H9 (cell line): ENCODE measurements around the gene CCDC174. TPM values are rescaled to one million over a fixed set of nuclear protein-coding genes. Genes with fewer than 3 reads are reported as not detected.

Source experiments
- DNase-seq: peaks from one replicate; pipeline ENCODE4 v3.0.0-alpha.2; 2017
- H2AFZ ChIP-seq: one replicate; pipeline ENCODE4 v1.6.1; 2013; ENCODE audit warnings: mild to moderate bottlenecking, low read length, control low read depth, moderate library complexity
- H2AK5ac ChIP-seq: 2 replicates; pipeline ENCODE4 v1.6.1; 2013; ENCODE audit warnings: low read length, control low read depth, mixed read lengths; ENCODE audit not compliant: insufficient read length
- H2BK120ac ChIP-seq: one replicate; pipeline ENCODE4 v1.6.1; 2013; ENCODE audit warnings: low read depth, mild to moderate bottlenecking, low read length, control low read depth, inconsistent platforms; ENCODE audit not compliant: poor library complexity, severe bottlenecking
- H2BK12ac ChIP-seq: 2 replicates; pipeline ENCODE4 v1.6.1; 2013; ENCODE audit warnings: low read length, control low read depth, mixed read lengths, low read depth; ENCODE audit not compliant: insufficient read length
- H2BK15ac ChIP-seq: 2 replicates; pipeline ENCODE4 v1.6.1; 2013; ENCODE audit warnings: low read depth, low read length, control low read depth
- H2BK20ac ChIP-seq: one replicate; pipeline ENCODE4 v1.6.1; 2013; ENCODE audit warnings: low read depth, mild to moderate bottlenecking, low read length, control low read depth, inconsistent platforms; ENCODE audit not compliant: poor library complexity, severe bottlenecking
- H2BK5ac ChIP-seq: 2 replicates; pipeline ENCODE4 v1.6.1; 2013; ENCODE audit warnings: low read length, control low read depth, mixed read lengths; ENCODE audit not compliant: insufficient read length
- H3K14ac ChIP-seq: 2 replicates; pipeline ENCODE4 v1.6.1; 2013; ENCODE audit warnings: low read length, control low read depth; ENCODE audit not compliant: insufficient read depth
- H3K18ac ChIP-seq: 2 replicates; pipeline ENCODE4 v1.6.1; 2013; ENCODE audit warnings: low read depth, mild to moderate bottlenecking, mixed read lengths, low read length, control low read depth; ENCODE audit not compliant: insufficient read length
- H3K23ac ChIP-seq: 2 replicates; pipeline ENCODE4 v1.6.1; 2013; ENCODE audit warnings: low read length, control low read depth, mixed read lengths, low read depth; ENCODE audit not compliant: insufficient read length
- H3K23me2 ChIP-seq: 2 replicates; pipeline ENCODE4 v1.6.1; 2013; ENCODE audit warnings: low read depth, mild to moderate bottlenecking, mixed read lengths, low read length, control low read depth; ENCODE audit not compliant: insufficient read length, poor library complexity, severe bottlenecking
- H3K27ac ChIP-seq: 2 replicates; pipeline ENCODE4 v1.5.1; 2013; ENCODE audit warnings: low read length, control low read depth, mixed read lengths, low read depth; ENCODE audit not compliant: insufficient read length
- H3K27me3 ChIP-seq: 2 replicates; pipeline ENCODE4 v1.6.1; 2013; ENCODE audit warnings: low read length, control low read depth, inconsistent platforms; ENCODE audit not compliant: insufficient read depth
- H3K4ac ChIP-seq: 2 replicates; pipeline ENCODE4 v1.6.1; 2013; ENCODE audit warnings: low read depth, mild to moderate bottlenecking, control low read depth, inconsistent platforms, low read length, moderate library complexity
- H3K4me1 ChIP-seq: 2 replicates; pipeline ENCODE4 v1.6.1; 2013; ENCODE audit warnings: low read length, control low read depth, inconsistent platforms; ENCODE audit not compliant: insufficient read depth
- H3K4me2 ChIP-seq: 2 replicates; pipeline ENCODE4 v1.6.1; 2013; ENCODE audit warnings: low read length, control low read depth, mixed read lengths; ENCODE audit not compliant: insufficient read length, insufficient read depth
- H3K56ac ChIP-seq: 2 replicates; pipeline ENCODE4 v1.6.1; 2013; ENCODE audit warnings: low read depth, mild to moderate bottlenecking, mixed read lengths, low read length, control low read depth; ENCODE audit not compliant: insufficient read length
- H3K79me1 ChIP-seq: 2 replicates; pipeline ENCODE4 v1.6.1; 2013; ENCODE audit warnings: low read depth, mild to moderate bottlenecking, moderate library complexity, low read length, control low read depth, inconsistent platforms; ENCODE audit not compliant: insufficient read depth, poor library complexity, severe bottlenecking
- H3K79me2 ChIP-seq: 2 replicates; pipeline ENCODE4 v1.6.1; 2013; ENCODE audit warnings: low read length, control low read depth, inconsistent platforms; ENCODE audit not compliant: insufficient read depth
- H3K9ac ChIP-seq: 2 replicates; pipeline ENCODE4 v1.6.1; 2013; ENCODE audit warnings: low read length, control low read depth, mixed read lengths; ENCODE audit not compliant: insufficient read length; ENCODE audit errors: extremely low read depth
- H3K9me3 ChIP-seq: one replicate; pipeline ENCODE4 v1.6.1; 2013; ENCODE audit warnings: low read depth, low read length, inconsistent platforms; ENCODE audit not compliant: control insufficient read depth
- H3T11ph ChIP-seq: one replicate; pipeline ENCODE4 v1.6.1; 2013; ENCODE audit warnings: mild to moderate bottlenecking, low read length, control low read depth, inconsistent platforms
- H4K20me1 ChIP-seq: one replicate; pipeline ENCODE4 v1.6.1; 2013; ENCODE audit not compliant: control insufficient read depth, insufficient read length, insufficient read depth
- H4K5ac ChIP-seq: 2 replicates; pipeline ENCODE4 v1.6.1; 2013; ENCODE audit warnings: low read depth, mild to moderate bottlenecking, mixed read lengths, low read length, control low read depth; ENCODE audit not compliant: insufficient read length
- H4K8ac ChIP-seq: replicated peaks from 2 replicates; pipeline ENCODE4 v1.6.1; 2013; ENCODE audit warnings: low read length, control low read depth, mixed read lengths, low read depth; ENCODE audit not compliant: insufficient read length
- H4K91ac ChIP-seq: 2 replicates; pipeline ENCODE4 v1.6.1; 2013; ENCODE audit warnings: low read depth, mild to moderate bottlenecking, moderate library complexity, mixed read lengths, low read length, control low read depth; ENCODE audit not compliant: insufficient read length
- H3K27ac Mint-ChIP-seq, 3 experiments: 2 replicates in 2 of 3; 3 replicates in 1 of 3; pipeline ENCODE4 v1.8.0; 2020 to 2021; ENCODE audit warnings: mixed read lengths in 3 of 3, mild to moderate bottlenecking in 1 of 3, moderate library complexity in 1 of 3
- H3K27me3 Mint-ChIP-seq: 2 replicates; pipeline ENCODE4 v1.8.0; 2021; ENCODE audit warnings: low read depth, mild to moderate bottlenecking, moderate library complexity, mixed read lengths
- H3K36me3 Mint-ChIP-seq, 3 experiments: 2 replicates in 2 of 3; 3 replicates in 1 of 3; pipeline ENCODE4 v1.8.0; 2020 to 2021; ENCODE audit warnings: low read depth in 3 of 3, mixed read lengths in 3 of 3; ENCODE audit not compliant: insufficient read depth in 1 of 3
- H3K4me1 Mint-ChIP-seq, 2 experiments: 2 replicates each; pipeline ENCODE4 v1.8.0; 2020; ENCODE audit warnings: mixed read lengths in 2 of 2
- H3K4me3 Mint-ChIP-seq, 2 experiments: 2 replicates in 1 of 2; 3 replicates in 1 of 2; pipeline ENCODE4 v1.8.0; 2020 to 2021; ENCODE audit warnings: mild to moderate bottlenecking in 2 of 2, mixed read lengths in 2 of 2, moderate library complexity in 1 of 2
- H3K9me3 Mint-ChIP-seq, 2 experiments: 2 replicates in 1 of 2; 3 replicates in 1 of 2; pipeline ENCODE4 v1.8.0; 2020; ENCODE audit warnings: mild to moderate bottlenecking in 2 of 2, mixed read lengths in 2 of 2, moderate library complexity in 1 of 2
- CTCF ChIP-seq: fragments of 200-600 bp; sonication (generic); conservative IDR thresholded peaks from 3 replicates; pipeline ENCODE4 v1.8.0; 2021; ENCODE audit warnings: antibody characterized with exemption, mild to moderate bottlenecking
- WGBS: extraction: QIAGEN DNeasy Blood & Tissue Kit; methylation state at CpG from one replicate; pipeline ENCODE4 v1.1.7; 2013; ENCODE audit warnings: missing lambda C conversion rate, low lambda C conversion rate, mixed read lengths; ENCODE audit not compliant: insufficient read length; ENCODE audit errors: extremely low coverage; 5-methylcytosine and 5-hydroxymethylcytosine counted together
- total RNA-seq: library from RNA; stranded (reverse); gene quantifications from 2 replicates; pipeline ENCODE4 v1.2.1, GENCODE V29; 2021

CCDC174 gene
- total RNA-seq, 1 experiment from 2014 or later = 15.2 TPM

GRCh38 chr3:14633417-14633816 lies 18.1 kb upstream of the CCDC174 start:
- H3K4ac ChIP-seq = no peak overlapping the region
- H2BK12ac ChIP-seq = no peak overlapping the region
- no peak overlapping the region for H2BK120ac ChIP-seq
- no peak for DNase-seq
- no peak overlapping the region for H4K8ac ChIP-seq
- H4K91ac ChIP-seq = no peak overlapping the region
- no CpG with 5 or more reads among the region's 6 CpGs for WGBS
- H3K18ac ChIP-seq = no peak overlapping the region
- peaks cover 2% of the 10 kb centered on the region for H4K20me1 ChIP-seq
- H3K36me3 Mint-ChIP-seq = no peaks in the 10 kb centered on the region
- no peak for TF ChIP-seq CTCF
- H3K9ac ChIP-seq = no peak overlapping the region
- H3K23ac ChIP-seq = no peak overlapping the region
- H3K4me3 Mint-ChIP-seq = no peak overlapping the region
- H4K5ac ChIP-seq = no peak overlapping the region
- no peaks in the 10 kb centered on the region for H3K27me3 ChIP-seq
- H3K79me2 ChIP-seq = no peaks in the 10 kb centered on the region
- no peaks in the 10 kb centered on the region for H3K9me3 ChIP-seq
- H3K27me3 Mint-ChIP-seq = peaks cover 33% of the 10 kb centered on the region
- H3K27ac ChIP-seq = no peak overlapping the region
- no peak overlapping the region for H2BK20ac ChIP-seq
- H3K9me3 Mint-ChIP-seq = no peaks in the 10 kb centered on the region
- H2AK5ac ChIP-seq = no peak overlapping the region
- no peak overlapping the region for H3K56ac ChIP-seq
- H3K14ac ChIP-seq = no peak overlapping the region; the same call in 1 of the 2 replicates
- H2BK15ac ChIP-seq = no peak overlapping the region
- H3K4me1 ChIP-seq = no peaks in the 10 kb centered on the region
- no peak overlapping the region for H3T11ph ChIP-seq
- no peaks in the 10 kb centered on the region for H3K23me2 ChIP-seq
- H3K79me1 ChIP-seq = no peaks in the 10 kb centered on the region
- no peak overlapping the region for H2BK5ac ChIP-seq
- no peak overlapping the region for H3K4me2 ChIP-seq
- no peak overlapping the region for H3K27ac Mint-ChIP-seq
- H2AFZ ChIP-seq = no peak overlapping the region
- H3K4me1 Mint-ChIP-seq = peaks cover 3 to 4% of the 10 kb centered on the region in 2 experiments; a peak in 2 of 4 replicates
